Glutamatergic neuron (in vitro differentiated cells): ENCODE measurements around the gene IFNAR2. TPM values are rescaled to one million over a fixed set of nuclear protein-coding genes. Genes with fewer than 3 reads are reported as not detected.

Source experiments
- DNase-seq: peaks from one replicate; pipeline ENCODE4 v3.0.0; 2022
- H3K27ac Mint-ChIP-seq: one replicate; pipeline ENCODE4 v1.8.0; 2020; ENCODE audit warnings: mild to moderate bottlenecking, mixed read lengths, inconsistent platforms; ENCODE audit not compliant: unreplicated experiment
- H3K27me3 Mint-ChIP-seq: one replicate; pipeline ENCODE4 v1.8.0; 2020; ENCODE audit warnings: mild to moderate bottlenecking, moderate library complexity, mixed read lengths, inconsistent platforms; ENCODE audit not compliant: unreplicated experiment
- H3K36me3 Mint-ChIP-seq: one replicate; pipeline ENCODE4 v1.8.0; 2020; ENCODE audit warnings: mild to moderate bottlenecking, mixed read lengths, inconsistent platforms; ENCODE audit not compliant: unreplicated experiment
- H3K4me1 Mint-ChIP-seq: one replicate; pipeline ENCODE4 v1.8.0; 2020; ENCODE audit warnings: mild to moderate bottlenecking, low read depth, mixed read lengths, inconsistent platforms; ENCODE audit not compliant: unreplicated experiment
- H3K4me3 Mint-ChIP-seq: one replicate; pipeline ENCODE4 v1.8.0; 2020; ENCODE audit warnings: mild to moderate bottlenecking, mixed read lengths, inconsistent platforms; ENCODE audit not compliant: unreplicated experiment
- H3K9me3 Mint-ChIP-seq: one replicate; pipeline ENCODE4 v1.8.0; 2020; ENCODE audit warnings: mild to moderate bottlenecking, moderate library complexity, mixed read lengths, inconsistent platforms; ENCODE audit not compliant: unreplicated experiment
- CTCF ChIP-seq: fragments of 200-600 bp; sonication (generic); IDR thresholded peaks from one replicate; pipeline ENCODE4 v1.5.0; 2021; ENCODE audit not compliant: partially characterized antibody, unreplicated experiment
- total RNA-seq: library from RNA; stranded (reverse); fragmentation: NEBNext Ultra II Directional; extraction: Animal tissue kit (Norgen Biotek cat#: 25700); gene quantifications from one replicate; pipeline ENCODE4 v1.2.1, GENCODE V29; 2021; ENCODE audit not compliant: unreplicated experiment

The IFNAR2 gene
- total RNA-seq, 1 donor from 2014 or later, result 6.9 TPM

- H3K9me3 Mint-ChIP-seq, result peaks cover 4% of the 10 kb centered on the region
- peaks cover 17% of the 10 kb centered on the region for H3K36me3 Mint-ChIP-seq
These were observed 26.3 kb downstream of the IFNAR2 start for GRCh38 chr21:33256019-33256418.

GRCh38 chr21:33257094-33257803, 27.5 kb downstream of the IFNAR2 start:
- TF ChIP-seq CTCF, result no peak
- peaks cover 4% of the 10 kb centered on the region for H3K9me3 Mint-ChIP-seq
- H3K4me3 Mint-ChIP-seq, result no peak overlapping the region
- H3K27me3 Mint-ChIP-seq, result peaks cover 5% of the 10 kb centered on the region
- no peak overlapping the region for H3K27ac Mint-ChIP-seq
- no peak for DNase-seq
- peaks cover 8% of the 10 kb centered on the region for H3K4me1 Mint-ChIP-seq
- peaks cover 15% of the 10 kb centered on the region for H3K36me3 Mint-ChIP-seq

More at GRCh38 chr21:33256019-33256418, 26.3 kb downstream of the IFNAR2 start:
- peaks cover 5% of the 10 kb centered on the region for H3K27me3 Mint-ChIP-seq
- H3K4me1 Mint-ChIP-seq, result peaks cover 8% of the 10 kb centered on the region
- no peak for TF ChIP-seq CTCF
- no peak overlapping the region for H3K27ac Mint-ChIP-seq
- DNase-seq, result no peak
- H3K4me3 Mint-ChIP-seq, result no peak overlapping the region

GRCh38 chr21:33258475-33258874, 28.7 kb downstream of the IFNAR2 start:
- H3K36me3 Mint-ChIP-seq, result peaks cover 15% of the 10 kb centered on the region
- H3K9me3 Mint-ChIP-seq, result peaks cover 4% of the 10 kb centered on the region
- TF ChIP-seq CTCF, result no peak
- no peak for DNase-seq
- peaks cover 5% of the 10 kb centered on the region for H3K27me3 Mint-ChIP-seq
- H3K27ac Mint-ChIP-seq, result no peak overlapping the region
- H3K4me3 Mint-ChIP-seq, result no peak overlapping the region
- peaks cover 8% of the 10 kb centered on the region for H3K4me1 Mint-ChIP-seq

- Mint-ChIP-seq H3K27me3 (peaks cover 5% of the 10 kb centered on the region), H3K4me3 (no peak overlapping the region), H3K4me1 (peaks cover 8% of the 10 kb centered on the region), H3K9me3 (peaks cover 6% of the 10 kb centered on the region), H3K27ac (no peak overlapping the region), H3K36me3 (peaks cover 15% of the 10 kb centered on the region)
- no peak for DNase-seq
- TF ChIP-seq CTCF, result no peak
These were observed 29.7 kb downstream of the IFNAR2 start for GRCh38 chr21:33259428-33259827.

GRCh38 chr21:33259995-33260394, 30.3 kb downstream of the IFNAR2 start:
- H3K36me3 Mint-ChIP-seq, result peaks cover 15% of the 10 kb centered on the region
- H3K4me3 Mint-ChIP-seq, result no peak overlapping the region
- H3K27me3 Mint-ChIP-seq, result peaks cover 5% of the 10 kb centered on the region
- no peak for DNase-seq
- H3K4me1 Mint-ChIP-seq, result peaks cover 8% of the 10 kb centered on the region
- no peak for TF ChIP-seq CTCF
- H3K9me3 Mint-ChIP-seq, result peaks cover 6% of the 10 kb centered on the region
- H3K27ac Mint-ChIP-seq, result no peak overlapping the region
